ENCODE data around the gene MAPK11.

Gene MAPK11

DNA sequence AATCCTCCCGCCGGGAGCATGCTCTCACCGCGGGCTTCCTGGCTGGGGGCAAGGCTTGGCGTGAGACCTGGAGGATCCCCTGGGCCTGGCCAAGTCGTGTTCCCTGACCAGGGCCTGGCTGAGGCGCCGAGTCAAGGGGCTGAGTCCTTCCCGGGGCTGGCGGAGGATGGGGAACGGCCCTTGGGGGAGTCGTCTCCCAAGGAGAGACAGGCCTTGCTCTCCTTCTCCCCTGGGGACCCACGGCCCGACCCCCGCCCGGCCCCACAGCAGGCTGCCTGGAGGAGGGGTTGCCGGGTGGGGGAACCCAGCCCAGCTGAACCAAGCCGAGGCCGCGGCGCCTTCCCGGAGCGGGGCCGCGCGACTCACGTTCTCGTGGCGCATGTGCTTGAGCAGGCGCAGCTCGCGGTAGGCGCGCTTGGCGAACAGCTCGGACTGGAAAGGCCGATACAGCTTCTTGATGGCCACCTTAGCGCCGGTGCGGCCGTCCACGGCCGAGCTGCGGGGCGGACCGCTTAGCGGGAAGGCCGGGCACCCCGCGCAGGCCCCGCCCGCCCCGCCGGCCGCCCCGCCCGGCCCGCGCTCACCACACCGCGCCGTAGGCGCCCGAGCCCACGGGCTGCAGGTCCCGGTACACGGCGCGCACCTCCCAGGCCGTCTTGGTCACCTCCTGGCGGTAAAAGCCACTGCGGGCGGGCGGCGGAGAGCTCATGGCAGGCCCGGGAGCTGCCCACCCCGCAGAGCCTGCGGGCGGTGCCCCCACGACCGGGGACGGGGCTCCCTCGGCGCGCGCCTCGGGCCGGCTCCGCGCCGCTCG lies 9.2 kb downstream of the MAPK11 start:
- TF ChIP-seq GATA1 (IDR thresholded peaks at IDR 0.05; ENCODE audit: low read depth, low read length) = no peak
- no peak for TF ChIP-seq POLR2A (IDR thresholded peaks at IDR 0.05; ENCODE audit: low read length)
- peak; percentile 39 to 56 for DNase-seq

- no peak for TF ChIP-seq GATA1 (IDR thresholded peaks at IDR 0.05; ENCODE audit: low read depth, low read length)
- TF ChIP-seq POLR2A (IDR thresholded peaks at IDR 0.05; ENCODE audit: low read length) = no peak
- DNase-seq = no peak
Measured at GRCh38 chr22:50260434-50260800, 9.8 kb downstream of the MAPK11 start.

GRCh38 chr22:50259302-50259701 lies 10.9 kb downstream of the MAPK11 start:
- TF ChIP-seq GATA1 (IDR thresholded peaks at IDR 0.05; ENCODE audit: low read depth, low read length) = no peak
- TF ChIP-seq POLR2A (IDR thresholded peaks at IDR 0.05; ENCODE audit: low read length) = no peak
- DNase-seq = no peak

- DNase-seq = no peak
- TF ChIP-seq GATA1 (IDR thresholded peaks at IDR 0.05; ENCODE audit: low read depth, low read length) = no peak
- no peak for TF ChIP-seq POLR2A (IDR thresholded peaks at IDR 0.05; ENCODE audit: low read length)
Measured at GRCh38 chr22:50258361-50259292, 11.6 kb downstream of the MAPK11 start.

- DNase-seq = no peak
- TF ChIP-seq POLR2A (IDR thresholded peaks at IDR 0.05; ENCODE audit: low read length) (no peak), GATA1 (IDR thresholded peaks at IDR 0.05; ENCODE audit: low read depth, low read length) (no peak)
Measured at GRCh38 chr22:50257451-50258360, 12.5 kb downstream of the MAPK11 start.

- TF ChIP-seq POLR2A (IDR thresholded peaks at IDR 0.05; ENCODE audit: low read length) (no peak), GATA1 (IDR thresholded peaks at IDR 0.05; ENCODE audit: low read depth, low read length) (no peak)
Measured at GRCh38 chr22:50257041-50257440, 13.1 kb downstream of the MAPK11 start.

GRCh38 chr22:50256258-50256862 lies 13.8 kb downstream of the MAPK11 start:
- TF ChIP-seq GATA1 (IDR thresholded peaks at IDR 0.05; ENCODE audit: low read depth, low read length) = no peak
- TF ChIP-seq POLR2A (IDR thresholded peaks at IDR 0.05; ENCODE audit: low read length) = no peak
- DNase-seq = no peak

More at GRCh38 chr22:50257041-50257440, 13.1 kb downstream of the MAPK11 start:
- DNase-seq = no peak

- no peak for TF ChIP-seq POLR2A (IDR thresholded peaks at IDR 0.05; ENCODE audit: low read length)
- TF ChIP-seq GATA1 (IDR thresholded peaks at IDR 0.05; ENCODE audit: low read depth, low read length) = no peak
- DNase-seq = no peak
Measured at GRCh38 chr22:50255607-50256006, 14.6 kb downstream of the MAPK11 start.

DNA sequence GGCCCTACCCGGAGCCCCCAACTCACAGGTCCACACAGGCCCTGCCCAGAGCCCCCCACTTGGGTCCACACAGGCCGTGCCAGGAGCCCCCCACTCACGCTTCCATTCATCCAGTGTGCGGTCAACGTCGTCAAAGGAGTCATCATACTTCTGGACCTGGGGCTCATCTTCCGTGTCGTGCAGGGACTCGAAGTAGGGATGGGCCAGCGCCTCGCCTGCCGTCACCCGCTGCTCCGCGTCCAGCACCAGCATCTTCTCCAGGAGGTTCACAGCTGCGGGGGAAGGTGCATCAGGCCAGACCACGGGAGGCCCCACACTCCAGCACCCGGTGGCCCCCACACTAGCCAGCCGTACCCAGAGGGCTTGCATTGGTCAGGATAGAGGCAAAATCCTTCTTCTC lies 15.1 kb downstream of the MAPK11 start:
- TF ChIP-seq GATA1 (IDR thresholded peaks at IDR 0.05; ENCODE audit: low read depth, low read length) = no peak
- TF ChIP-seq POLR2A (IDR thresholded peaks at IDR 0.05; ENCODE audit: low read length) = no peak
- DNase-seq = no peak

GRCh38 chr22:50253941-50254340 lies 16.2 kb downstream of the MAPK11 start:
- TF ChIP-seq GATA1 (IDR thresholded peaks at IDR 0.05; ENCODE audit: low read depth, low read length) (no peak), POLR2A (IDR thresholded peaks at IDR 0.05; ENCODE audit: low read length) (no peak)

GRCh38 chr22:50253046-50253915 lies 16.9 kb downstream of the MAPK11 start:
- DNase-seq = no peak
- TF ChIP-seq POLR2A (IDR thresholded peaks at IDR 0.05; ENCODE audit: low read length) (no peak), GATA1 (IDR thresholded peaks at IDR 0.05; ENCODE audit: low read depth, low read length) (no peak)

More at GRCh38 chr22:50253941-50254340, 16.2 kb downstream of the MAPK11 start:
- DNase-seq = no peak
